DOHH2 (cell line): ENCODE data around the gene DHRS1.

Experiments used
- H3F3A ChIP-seq: fragments of 200-600 bp; sonication (generic), shearing (Covaris generic); 2 replicates; pipeline ENCODE4 v1.6.0; 2016; ENCODE audit warnings: antibody characterized with exemption, mild to moderate bottlenecking; ENCODE audit not compliant: control insufficient read depth, insufficient read depth
- H3K27ac ChIP-seq: fragments of 200-600 bp; sonication (generic); 2 replicates; pipeline ENCODE4 v1.5.1; 2014; ENCODE audit warnings: low read depth, mild to moderate bottlenecking, low read length, moderate library complexity
- H3K27me3 ChIP-seq: fragments of 200-600 bp; sonication (generic); 2 replicates; pipeline ENCODE4 v1.6.1; 2014; ENCODE audit warnings: mild to moderate bottlenecking, low read length, mixed read lengths; ENCODE audit not compliant: control insufficient read depth
- H3K36me3 ChIP-seq: fragments of 200-600 bp; sonication (generic); 2 replicates; pipeline ENCODE4 v1.6.1; 2014; ENCODE audit warnings: mild to moderate bottlenecking, low read length, moderate library complexity, mixed read lengths; ENCODE audit not compliant: control insufficient read depth
- H3K4me1 ChIP-seq: fragments of 200-600 bp; sonication (generic); 2 replicates; pipeline ENCODE4 v1.6.1; 2014; ENCODE audit warnings: mild to moderate bottlenecking, low read length, mixed read lengths; ENCODE audit not compliant: control insufficient read depth
- H3K4me2 ChIP-seq: fragments of 200-600 bp; sonication (generic); 2 replicates; pipeline ENCODE4 v1.6.0; 2014; ENCODE audit warnings: mild to moderate bottlenecking, low read length, moderate library complexity
- H3K4me3 ChIP-seq: fragments of 200-600 bp; sonication (generic); 2 replicates; pipeline ENCODE4 v1.5.1; 2014; ENCODE audit warnings: mild to moderate bottlenecking, low read length, mixed read lengths
- H3K79me2 ChIP-seq: fragments of 200-600 bp; sonication (generic); 2 replicates; pipeline ENCODE4 v1.6.1; 2014; ENCODE audit warnings: mild to moderate bottlenecking, low read length, mixed read lengths; ENCODE audit not compliant: control insufficient read depth
- H3K9me2 ChIP-seq: fragments of 200-600 bp; sonication (generic); replicated peaks from 2 replicates; pipeline ENCODE4 v1.6.1; 2014; ENCODE audit warnings: mild to moderate bottlenecking, low read length, mixed read lengths; ENCODE audit not compliant: control insufficient read depth
- H3K9me3 ChIP-seq: fragments of 200-600 bp; sonication (generic); 2 replicates; pipeline ENCODE4 v1.6.1; 2014; ENCODE audit warnings: antibody characterized with exemption, low read length, mixed read lengths; ENCODE audit not compliant: control insufficient read depth, insufficient read depth
- H4K20me1 ChIP-seq: fragments of 200-600 bp; sonication (generic); 2 replicates; pipeline ENCODE4 v1.6.0; 2014; ENCODE audit warnings: low read depth, mild to moderate bottlenecking, antibody characterized with exemption, low read length, moderate library complexity; ENCODE audit not compliant: control insufficient read depth, insufficient read depth
- EZH2phosphoT487 ChIP-seq: fragments of 200-600 bp; sonication (generic); IDR thresholded peaks from 2 replicates; pipeline ENCODE4 v1.6.1; 2017; ENCODE audit warnings: borderline replicate concordance, mild to moderate bottlenecking, antibody characterized with exemption, low read length, moderate library complexity, mixed read lengths
- TF ChIP-seq, protein P1 (sequence below): fragments of 200-600 bp; sonication (generic); IDR thresholded peaks from one replicate; pipeline ENCODE4 v1.5.1; 2014; ENCODE audit warnings: antibody characterized with exemption, mild to moderate bottlenecking, low read depth, low read length; ENCODE audit not compliant: poor library complexity, severe bottlenecking

The DHRS1 gene

DNA sequence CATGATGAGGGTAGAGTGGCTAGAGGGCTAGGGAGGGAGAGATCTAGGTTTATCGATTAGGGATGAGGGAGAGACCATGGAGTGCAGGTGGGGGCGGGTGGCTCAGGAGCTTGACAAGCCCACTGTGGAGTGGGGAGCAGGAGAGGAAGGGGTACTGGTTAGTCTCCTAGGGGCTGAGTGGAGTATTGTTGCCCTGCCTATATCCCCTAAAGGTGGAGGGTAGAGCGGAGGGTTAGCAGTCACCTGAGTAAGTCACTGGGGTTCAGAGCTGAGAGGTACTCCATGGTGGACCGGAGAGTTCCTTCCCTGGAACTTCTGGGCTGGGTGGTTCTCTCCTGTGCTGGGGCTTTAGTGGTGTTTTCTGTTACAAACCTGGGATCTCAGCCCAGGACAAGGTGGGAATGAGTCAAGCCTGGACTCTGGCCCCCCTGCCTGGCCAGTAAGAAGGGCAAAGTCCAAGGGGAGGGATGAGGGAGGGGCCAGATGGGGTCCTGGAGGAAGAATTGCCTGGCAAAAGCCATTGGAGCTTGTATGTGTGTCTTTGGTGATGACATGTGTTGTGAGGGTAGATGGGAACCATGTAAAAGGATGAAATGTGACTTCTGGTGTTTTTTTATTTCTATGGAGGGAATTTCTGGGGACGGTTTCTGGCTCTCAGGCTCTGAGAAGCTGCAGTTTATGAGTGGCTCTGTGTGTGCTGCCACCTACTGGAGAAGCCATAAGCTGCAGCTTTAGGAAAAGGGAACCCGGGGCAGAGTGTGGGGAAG lies 8.2 kb upstream of the DHRS1 start, which contains the start of gene CIDEB:
CIDEB (minus strand) TSS at position 403 of the 767 bp plus-strand sequence; CDS start at position 284, 119 bp downstream.
- H3K4me3 ChIP-seq = no peak within 1 kb of the TSS
- 0 out of 2 replicates have a peak, but pooled peaks cover 2% of the 10 kb centered on the region for H3K79me2 ChIP-seq
- no peak within 1 kb of the TSS for H3K4me2 ChIP-seq
- H3K9me3 ChIP-seq = no peaks in the 10 kb centered on the region
- no peaks in the 10 kb centered on the region for H3K27me3 ChIP-seq
- TF ChIP-seq, protein P1, sequence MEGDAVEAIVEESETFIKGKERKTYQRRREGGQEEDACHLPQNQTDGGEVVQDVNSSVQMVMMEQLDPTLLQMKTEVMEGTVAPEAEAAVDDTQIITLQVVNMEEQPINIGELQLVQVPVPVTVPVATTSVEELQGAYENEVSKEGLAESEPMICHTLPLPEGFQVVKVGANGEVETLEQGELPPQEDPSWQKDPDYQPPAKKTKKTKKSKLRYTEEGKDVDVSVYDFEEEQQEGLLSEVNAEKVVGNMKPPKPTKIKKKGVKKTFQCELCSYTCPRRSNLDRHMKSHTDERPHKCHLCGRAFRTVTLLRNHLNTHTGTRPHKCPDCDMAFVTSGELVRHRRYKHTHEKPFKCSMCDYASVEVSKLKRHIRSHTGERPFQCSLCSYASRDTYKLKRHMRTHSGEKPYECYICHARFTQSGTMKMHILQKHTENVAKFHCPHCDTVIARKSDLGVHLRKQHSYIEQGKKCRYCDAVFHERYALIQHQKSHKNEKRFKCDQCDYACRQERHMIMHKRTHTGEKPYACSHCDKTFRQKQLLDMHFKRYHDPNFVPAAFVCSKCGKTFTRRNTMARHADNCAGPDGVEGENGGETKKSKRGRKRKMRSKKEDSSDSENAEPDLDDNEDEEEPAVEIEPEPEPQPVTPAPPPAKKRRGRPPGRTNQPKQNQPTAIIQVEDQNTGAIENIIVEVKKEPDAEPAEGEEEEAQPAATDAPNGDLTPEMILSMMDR = peak; percentile 95
- TF ChIP-seq EZH2phosphoT487 = no peak
- no peak within 1 kb of the TSS for H3K27ac ChIP-seq
- peaks cover 9% of the 10 kb centered on the region; the same call in 1 of the 2 replicates for H3F3A ChIP-seq
- peaks cover 32% of the 10 kb centered on the region for H3K4me1 ChIP-seq
- no peaks in the 10 kb centered on the region for H3K9me2 ChIP-seq
- H3K36me3 ChIP-seq = peaks cover 83% of the 10 kb centered on the region
- no peaks in the 10 kb centered on the region for H4K20me1 ChIP-seq

DNA sequence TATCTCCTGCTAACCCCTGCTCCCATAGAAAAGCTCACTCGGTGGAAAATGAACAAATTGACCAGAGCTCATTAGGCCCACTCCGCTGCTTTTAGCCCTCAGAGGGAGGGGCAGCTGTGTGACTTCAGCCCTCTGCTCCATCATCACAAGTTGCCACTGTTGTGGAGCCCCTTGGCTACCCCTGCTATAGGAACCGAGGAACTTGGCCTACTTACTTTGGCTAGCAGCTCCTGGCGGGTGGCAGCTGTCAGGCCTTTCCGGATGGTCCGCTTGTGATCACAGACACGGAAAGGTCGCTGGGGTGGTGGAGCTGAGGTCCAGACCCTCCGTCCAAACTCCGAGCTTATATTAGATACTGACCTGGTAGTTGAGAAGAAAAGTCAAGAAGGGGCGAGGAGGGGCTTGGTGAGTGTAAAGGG lies 7.6 kb upstream of the DHRS1 start:
- H3F3A ChIP-seq = peaks cover 6% of the 10 kb centered on the region; the same call in 1 of the 2 replicates
- H3K79me2 ChIP-seq = 0 out of 2 replicates have a peak, but pooled peaks cover 2% of the 10 kb centered on the region
- no peak overlapping the region for H3K4me2 ChIP-seq
- H3K4me3 ChIP-seq = no peak overlapping the region
- H4K20me1 ChIP-seq = no peaks in the 10 kb centered on the region
- H3K9me2 ChIP-seq = no peaks in the 10 kb centered on the region
- H3K36me3 ChIP-seq = peaks cover 86% of the 10 kb centered on the region
- no peaks in the 10 kb centered on the region for H3K9me3 ChIP-seq
- H3K4me1 ChIP-seq = peaks cover 26% of the 10 kb centered on the region
- no peaks in the 10 kb centered on the region for H3K27me3 ChIP-seq
- no peak for TF ChIP-seq EZH2phosphoT487
- TF ChIP-seq, protein P1 = no peak
- no peak overlapping the region for H3K27ac ChIP-seq

DNA sequence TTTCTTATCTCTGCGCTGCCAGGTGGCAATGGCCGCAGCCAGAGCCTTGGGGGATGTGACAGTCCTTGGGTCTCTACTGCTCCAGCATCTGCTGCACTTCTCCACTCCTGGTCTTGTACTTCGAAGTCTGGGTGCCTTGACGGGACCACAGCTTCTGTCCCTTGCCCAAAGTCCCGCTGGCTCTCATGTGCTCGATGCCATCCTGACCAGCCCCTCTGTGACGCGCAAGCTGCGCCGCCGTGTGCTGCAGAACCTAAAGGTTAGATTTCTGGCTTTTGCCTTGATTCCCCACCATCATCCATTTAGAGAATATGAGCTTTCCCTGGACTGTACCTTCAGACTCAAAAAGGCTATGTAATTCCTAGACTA lies 4.4 kb upstream of the DHRS1 start:
- no peak for TF ChIP-seq EZH2phosphoT487
- TF ChIP-seq, protein P1 = no peak
- Histone ChIP-seq H3K9me3 (no peaks in the 10 kb centered on the region), H3K4me3 (no peak overlapping the region), H3K79me2 (peaks cover 28% of the 10 kb centered on the region), H3K27me3 (no peaks in the 10 kb centered on the region), H4K20me1 (no peaks in the 10 kb centered on the region; the same call in 1 of the 2 replicates), H3K9me2 (no peaks in the 10 kb centered on the region), H3F3A (peaks cover 6% of the 10 kb centered on the region; the same call in 1 of the 2 replicates), H3K4me2 (no peak overlapping the region), H3K27ac (no peak overlapping the region), H3K4me1 (peaks cover 15% of the 10 kb centered on the region), H3K36me3 (peaks cover 86% of the 10 kb centered on the region)
